DLD1 (cell line): ENCODE results near the gene LHPP.

Experiments
- in situ Hi-C: cut with HindIII; loops from 2 replicates; pipeline ENCODE4 v1.10.0; 2017; ENCODE audit warnings: low sequenced_read_pairs

Gene LHPP

GRCh38 chr10:124495162-124495561, 33.5 kb downstream of the LHPP start:
- in situ Hi-C loops: no loop called here

GRCh38 chr10:124495725-124496124, 34.1 kb downstream of the LHPP start:
- in situ Hi-C loops: no loop called here

GRCh38 chr10:124496150-124496549, 34.5 kb downstream of the LHPP start:
- in situ Hi-C loops: no loop called here

GRCh38 chr10:124496620-124497019, 35.0 kb downstream of the LHPP start:
- in situ Hi-C loops: no loop called here

GRCh38 chr10:124497196-124497881, 35.7 kb downstream of the LHPP start:
- in situ Hi-C loops: no loop called here

- in situ Hi-C loops: no loop called here
These were observed 36.4 kb downstream of the LHPP start for GRCh38 chr10:124498056-124498455.

GRCh38 chr10:124500757-124501156, 39.1 kb downstream of the LHPP start:
- in situ Hi-C loops: no loop called here

- in situ Hi-C loops: no loop called here
These were observed 43.1 kb downstream of the LHPP start for GRCh38 chr10:124504711-124505110.

- in situ Hi-C loops: no loop called here
These were observed 43.7 kb downstream of the LHPP start for GRCh38 chr10:124505279-124505678.

- in situ Hi-C loops: no loop called here
These were observed 46.5 kb downstream of the LHPP start for GRCh38 chr10:124508070-124508667.

- in situ Hi-C loops: no loop called here
These were observed 47.4 kb downstream of the LHPP start for GRCh38 chr10:124508907-124509454.

- in situ Hi-C loops: no loop called here
These were observed 48.4 kb downstream of the LHPP start for GRCh38 chr10:124509880-124510632.

- in situ Hi-C loops: no loop called here
These were observed 49.1 kb downstream of the LHPP start for GRCh38 chr10:124510759-124511158.

GRCh38 chr10:124511205-124512039, 49.8 kb downstream of the LHPP start:
- in situ Hi-C loops: no loop called here

- in situ Hi-C loops: no loop called here
These were observed 50.4 kb downstream of the LHPP start for GRCh38 chr10:124512040-124512428.

- in situ Hi-C loops: no loop called here
These were observed 51.0 kb downstream of the LHPP start for GRCh38 chr10:124512600-124512999.

GRCh38 chr10:124515244-124515970, 53.8 kb downstream of the LHPP start:
- in situ Hi-C loops: no loop called here

- in situ Hi-C loops: no loop called here
These were observed 54.6 kb downstream of the LHPP start for GRCh38 chr10:124516181-124516580.

- in situ Hi-C loops: no loop called here
These were observed 55.2 kb downstream of the LHPP start for GRCh38 chr10:124516746-124517397.

- in situ Hi-C loops: no loop called here
These were observed 55.8 kb downstream of the LHPP start for GRCh38 chr10:124517461-124517860.
